Measurements from ENCODE around the gene NUDT8. TPM values are rescaled to one million over a fixed set of nuclear protein-coding genes. Genes with fewer than 3 reads are reported as not detected.

The NUDT8 gene
- total and polyA plus RNA-seq, 2 experiments from 2014 or later, result 4.1 to 4.8 TPM

GRCh38 chr11:67632982-67633755 is 3.4 kb upstream of the NUDT8 start:
- DNase-seq, result no peak
- WGBS, 2 experiments (ENCODE audit: low coverage in 1 of 2, low lambda C conversion rate in 2 of 2, missing lambda C conversion rate in 2 of 2), result 80% methylated on average over 27 to 29 of the region's 30 CpGs
- in situ Hi-C loops (cut with MboI), result no loop called here

GRCh38 chr11:67632175-67632981 is 2.6 kb upstream of the NUDT8 start:
- no peaks in the 10 kb centered on the region for H3K36me3 ChIP-seq (ENCODE audit: low read depth)
- no peaks in the 10 kb centered on the region for H3K9me3 ChIP-seq (ENCODE audit: low read depth)
- no peaks in the 10 kb centered on the region for H3F3A ChIP-seq (ENCODE audit: insufficient read depth)
- in situ Hi-C loops (cut with MboI), result no loop called here
- no peaks in the 10 kb centered on the region for H3K4me1 ChIP-seq (ENCODE audit: insufficient read depth)
- no peaks in the 10 kb centered on the region for H3K9me2 ChIP-seq (ENCODE audit: insufficient read depth)
- H3K27ac ChIP-seq, result no peak overlapping the region
- no peaks in the 10 kb centered on the region for H3K27me3 ChIP-seq (replicated peaks; ENCODE audit: insufficient read depth)
- H3K9ac ChIP-seq, result no peak overlapping the region
- H3K4me3 ChIP-seq, result no peak overlapping the region
- TF ChIP-seq EZH2 (IDR thresholded peaks at IDR 0.05; ENCODE audit: insufficient read depth, poor library complexity, severe bottlenecking) (no peak), EZH2phosphoT487 (IDR thresholded peaks at IDR 0.05; ENCODE audit: insufficient read depth, low read depth) (no peak)
- H3K79me2 ChIP-seq (ENCODE audit: insufficient read depth), result no peaks in the 10 kb centered on the region
- no peak overlapping the region for H2AFZ ChIP-seq
- 79 to 81% methylated on average over 12 of the region's 12 CpGs for WGBS, 2 experiments (ENCODE audit: low coverage in 1 of 2, low lambda C conversion rate in 2 of 2, missing lambda C conversion rate in 2 of 2)
- H4K20me1 ChIP-seq (ENCODE audit: insufficient read depth), result no peaks in the 10 kb centered on the region
- H3K4me2 ChIP-seq (ENCODE audit: unreplicated experiment), result no peak overlapping the region
- no peak for DNase-seq

More at GRCh38 chr11:67632982-67633755, 3.4 kb upstream of the NUDT8 start:
- no peaks in the 10 kb centered on the region for H3K9me2 ChIP-seq (ENCODE audit: insufficient read depth)
- no peak for TF ChIP-seq EZH2phosphoT487 (IDR thresholded peaks at IDR 0.05; ENCODE audit: insufficient read depth, low read depth)
- TF ChIP-seq EZH2 (IDR thresholded peaks at IDR 0.05; ENCODE audit: insufficient read depth, poor library complexity, severe bottlenecking), result no peak
- H3K27me3 ChIP-seq (replicated peaks; ENCODE audit: insufficient read depth), result no peaks in the 10 kb centered on the region
- no peak overlapping the region for H3K4me3 ChIP-seq
- H3K79me2 ChIP-seq (ENCODE audit: insufficient read depth), result no peaks in the 10 kb centered on the region
- H3K36me3 ChIP-seq (ENCODE audit: low read depth), result no peaks in the 10 kb centered on the region
- no peaks in the 10 kb centered on the region for H3K4me1 ChIP-seq (ENCODE audit: insufficient read depth)
- H2AFZ ChIP-seq, result no peak overlapping the region
- H3K9me3 ChIP-seq (ENCODE audit: low read depth), result no peaks in the 10 kb centered on the region
- no peaks in the 10 kb centered on the region for H3F3A ChIP-seq (ENCODE audit: insufficient read depth)
- no peak overlapping the region for H3K9ac ChIP-seq
- no peaks in the 10 kb centered on the region for H4K20me1 ChIP-seq (ENCODE audit: insufficient read depth)
- H3K4me2 ChIP-seq (ENCODE audit: unreplicated experiment), result no peak overlapping the region
- no peak overlapping the region for H3K27ac ChIP-seq

- no peak overlapping the region for H3K27ac ChIP-seq
- no peaks in the 10 kb centered on the region for H3K27me3 ChIP-seq (replicated peaks; ENCODE audit: insufficient read depth)
- in situ Hi-C loops (cut with MboI), result no loop called here
Measured at GRCh38 chr11:67631853-67632174, 2.1 kb upstream of the NUDT8 start.

GRCh38 chr11:67631411-67631810 is 1.7 kb upstream of the NUDT8 start:
- Histone ChIP-seq H3K27ac (no peak overlapping the region), H3K9ac (no peak overlapping the region; the same call in 1 of the 2 replicates), H3K79me2 (ENCODE audit: insufficient read depth) (no peaks in the 10 kb centered on the region), H3K4me1 (ENCODE audit: insufficient read depth) (no peaks in the 10 kb centered on the region), H3F3A (ENCODE audit: insufficient read depth) (no peaks in the 10 kb centered on the region), H3K4me2 (ENCODE audit: unreplicated experiment) (no peak overlapping the region), H2AFZ (no peak overlapping the region), H4K20me1 (ENCODE audit: insufficient read depth) (no peaks in the 10 kb centered on the region), H3K36me3 (ENCODE audit: low read depth) (no peaks in the 10 kb centered on the region), H3K4me3 (no peak overlapping the region), H3K9me2 (ENCODE audit: insufficient read depth) (no peaks in the 10 kb centered on the region), H3K9me3 (ENCODE audit: low read depth) (no peaks in the 10 kb centered on the region), H3K27me3 (replicated peaks; ENCODE audit: insufficient read depth) (no peaks in the 10 kb centered on the region)
- no peak for TF ChIP-seq EZH2phosphoT487 (IDR thresholded peaks at IDR 0.05; ENCODE audit: insufficient read depth, low read depth)
- no peak for TF ChIP-seq EZH2 (IDR thresholded peaks at IDR 0.05; ENCODE audit: insufficient read depth, poor library complexity, severe bottlenecking)
- WGBS, 2 experiments (ENCODE audit: low coverage in 1 of 2, low lambda C conversion rate in 2 of 2, missing lambda C conversion rate in 2 of 2), result 70 to 72% methylated on average over 7 of the region's 7 CpGs
- no peak for DNase-seq
- in situ Hi-C loops (cut with MboI), result no loop called here

More at GRCh38 chr11:67631853-67632174, 2.1 kb upstream of the NUDT8 start:
- TF ChIP-seq EZH2 (IDR thresholded peaks at IDR 0.05; ENCODE audit: insufficient read depth, poor library complexity, severe bottlenecking) (no peak), EZH2phosphoT487 (IDR thresholded peaks at IDR 0.05; ENCODE audit: insufficient read depth, low read depth) (no peak)
- Histone ChIP-seq H3K4me1 (ENCODE audit: insufficient read depth) (no peaks in the 10 kb centered on the region), H4K20me1 (ENCODE audit: insufficient read depth) (no peaks in the 10 kb centered on the region), H3K9me2 (ENCODE audit: insufficient read depth) (no peaks in the 10 kb centered on the region), H3K9ac (no peak overlapping the region), H3K79me2 (ENCODE audit: insufficient read depth) (no peaks in the 10 kb centered on the region), H3K36me3 (ENCODE audit: low read depth) (no peaks in the 10 kb centered on the region), H3K4me2 (ENCODE audit: unreplicated experiment) (no peak overlapping the region), H2AFZ (no peak overlapping the region), H3F3A (ENCODE audit: insufficient read depth) (no peaks in the 10 kb centered on the region), H3K9me3 (ENCODE audit: low read depth) (no peaks in the 10 kb centered on the region), H3K4me3 (no peak overlapping the region)
- 89 to 100% methylated on average over 2 of the region's 2 CpGs for WGBS, 2 experiments (ENCODE audit: low coverage in 1 of 2, low lambda C conversion rate in 2 of 2, missing lambda C conversion rate in 2 of 2)
- DNase-seq, result no peak
